Naive thymus-derived CD4-positive, alpha-beta T cell (primary cell): ENCODE results near the gene POTEB3. TPM values are rescaled to one million over a fixed set of nuclear protein-coding genes. Genes with fewer than 3 reads are reported as not detected.
"Not testable (repeated sequence)": the region's sequence is repeated elsewhere in the genome, so short reads cannot be mapped to it uniquely, and the experiment has no call there.

Experiments
- ATAC-seq: fragments of 150-1000 bp; cut with Tn5 transposase; 2 replicates; pipeline ENCODE4 v1.10.0; 2021; ENCODE audit warnings: mild to moderate bottlenecking, moderate library complexity
- CTCF ChIA-PET: fragments of 350-600 bp; sonication (Branson Sonifier 250); formaldehyde crosslinking; loops from one replicate; lab custom pipeline; 2021; ENCODE audit warnings: antibody characterized with exemption; lab: Charles Lee
- POLR2A ChIA-PET: fragments of 350-600 bp; sonication (Branson Sonifier 250); formaldehyde crosslinking; loops from one replicate; lab custom pipeline; 2021; ENCODE audit warnings: antibody characterized with exemption, inconsistent platforms; lab: Charles Lee
- DNase-seq, 9 donors: peaks; one replicate each; pipeline versions ENCODE4 v3.0.0 to v3.0.0-alpha.2; 2020 to 2022; ENCODE audit warnings: mixed read lengths in 1 of 9
- H3K27ac ChIP-seq: one replicate; pipeline ENCODE4 v1.7.0; 2013; ENCODE audit warnings: mild to moderate bottlenecking, low read depth, low read length, moderate library complexity
- H3K27me3 ChIP-seq, 2 donors: one replicate each; pipeline ENCODE4 v1.7.0; 2013; ENCODE audit warnings: low read length in 2 of 2, mild to moderate bottlenecking in 2 of 2, moderate library complexity in 2 of 2; ENCODE audit not compliant: control insufficient read depth in 2 of 2, insufficient read depth in 2 of 2
- H3K36me3 ChIP-seq, 3 experiments: 1 replicate in 2 of 3; 2 replicates in 1 of 3; pipeline ENCODE4 v1.7.0; 2013; ENCODE audit warnings: low read length in 3 of 3, mild to moderate bottlenecking in 3 of 3, moderate library complexity in 1 of 3; ENCODE audit not compliant: insufficient read depth in 3 of 3, control insufficient read depth in 2 of 3
- H3K4me1 ChIP-seq, 2 donors: one replicate each; pipeline ENCODE4 v1.7.0; 2013; ENCODE audit warnings: low read length in 2 of 2, mild to moderate bottlenecking in 2 of 2, moderate library complexity in 1 of 2; ENCODE audit not compliant: control insufficient read depth in 2 of 2, insufficient read depth in 2 of 2
- H3K4me3 ChIP-seq: 2 replicates; pipeline ENCODE4 v1.7.0; 2013; ENCODE audit warnings: mild to moderate bottlenecking, low read length
- H3K9me3 ChIP-seq, 3 experiments: 1 replicate in 2 of 3; 2 replicates in 1 of 3; pipeline ENCODE4 v1.7.0; 2013; ENCODE audit warnings: low read length in 3 of 3; ENCODE audit not compliant: control insufficient read depth in 2 of 3
- H3K27ac Mint-ChIP-seq, 9 donors: one replicate each; pipeline ENCODE4 v1.8.0; 2020 to 2022; ENCODE audit warnings: mixed read lengths in 9 of 9, mild to moderate bottlenecking in 8 of 9, moderate library complexity in 5 of 9, inconsistent platforms in 2 of 9
- H3K27me3 Mint-ChIP-seq, 5 donors: one replicate each; pipeline ENCODE4 v1.8.0; 2021 to 2022; ENCODE audit warnings: mixed read lengths in 5 of 5, mild to moderate bottlenecking in 1 of 5
- H3K36me3 Mint-ChIP-seq, 5 donors: one replicate each; pipeline ENCODE4 v1.8.0; 2020 to 2022; ENCODE audit warnings: mixed read lengths in 5 of 5, mild to moderate bottlenecking in 3 of 5, inconsistent platforms in 1 of 5
- H3K4me1 Mint-ChIP-seq, 7 donors: one replicate each; pipeline ENCODE4 v1.8.0; 2020 to 2022; ENCODE audit warnings: mixed read lengths in 7 of 7, mild to moderate bottlenecking in 3 of 7, inconsistent platforms in 1 of 7
- H3K4me3 Mint-ChIP-seq, 10 donors: one replicate each; pipeline ENCODE4 v1.8.0; 2020 to 2022; ENCODE audit warnings: mild to moderate bottlenecking in 10 of 10, mixed read lengths in 10 of 10, moderate library complexity in 6 of 10, inconsistent platforms in 2 of 10
- H3K9me3 Mint-ChIP-seq, 11 donors: one replicate each; pipeline ENCODE4 v1.8.0; 2020 to 2022; ENCODE audit warnings: mixed read lengths in 11 of 11, mild to moderate bottlenecking in 4 of 11, inconsistent platforms in 1 of 11, moderate library complexity in 1 of 11
- intact Hi-C, 2 donors: fragments of 100-400 bp; cut with micrococcal nuclease; formaldehyde crosslinking; loops; one replicate each; pipeline ENCODE4 v1.15.1; 2023
- microRNA-seq: library from miRNA; unstranded; fragments of <30 nt; microRNA quantifications from one replicate; pipeline ENCODE4 v1.2.0, GENCODE V29; 2022; ENCODE audit warnings: borderline microRNAs expressed
- polyA plus RNA-seq, 2 donors: library from polyadenylated mRNA; unstranded; fragments of 300-500 nt; fragmentation: Illumina TruSeq; gene quantifications; one replicate each; pipeline ENCODE4 v1.2.3, GENCODE V29; 2021
- total RNA-seq, 6 experiments: library from RNA in 5 of 6; stranded (reverse) in 5 of 6; gene quantifications; 1 replicate in 5 of 6; 2 replicates in 1 of 6; pipeline ENCODE4 v1.2.3 and lab custom pipeline; 2021 to 2026

The POTEB3 gene
- total and polyA plus RNA-seq, 7 experiments from 2014 or later: not detected

GRCh38 chr15:21368625-21369024, 71.7 kb downstream of the POTEB3 start:
- H3K4me1 ChIP-seq, ATAC-seq, H3K27ac Mint-ChIP-seq, H3K9me3 ChIP-seq, H3K27me3 Mint-ChIP-seq, H3K4me3 ChIP-seq, H3K27me3 ChIP-seq, POLR2A ChIA-PET, DNase-seq, H3K4me3 Mint-ChIP-seq, CTCF ChIA-PET, H3K36me3 Mint-ChIP-seq, H3K9me3 Mint-ChIP-seq, H3K4me1 Mint-ChIP-seq, intact Hi-C loops, H3K36me3 ChIP-seq, H3K27ac ChIP-seq: not testable (repeated sequence)

Small RNA genes lying within 50 kb of the gene (microRNA-seq; reads per million reads assigned to microRNA genes)
- not detected for gene MIR3118-3
